BLaER1 (cell line): ENCODE data around the gene HLA-DMA.

ENCODE experiments used
- H3K27ac ChIP-seq: shearing (Covaris generic); formaldehyde crosslinking; 2 replicates; pipeline ENCODE4 v1.8.1; 2022
- H3K27me3 ChIP-seq: shearing (Covaris generic); formaldehyde crosslinking; 2 replicates; pipeline ENCODE4 v1.8.1; 2022
- H3K36me3 ChIP-seq: shearing (Covaris generic); formaldehyde crosslinking; 2 replicates; pipeline ENCODE4 v1.8.1; 2022
- H3K4me1 ChIP-seq: shearing (Covaris generic); formaldehyde crosslinking; 2 replicates; pipeline ENCODE4 v1.8.1; 2022
- H3K4me2 ChIP-seq: shearing (Covaris generic); formaldehyde crosslinking; 2 replicates; pipeline ENCODE4 v1.8.1; 2022
- H3K4me3 ChIP-seq: shearing (Covaris generic); formaldehyde crosslinking; 2 replicates; pipeline ENCODE4 v1.8.1; 2022
- H3K9ac ChIP-seq: shearing (Covaris generic); formaldehyde crosslinking; 2 replicates; pipeline ENCODE4 v1.8.1; 2022
- H3K9me3 ChIP-seq: shearing (Covaris generic); formaldehyde crosslinking; 2 replicates; pipeline ENCODE4 v1.8.1; 2022
- H4K20me1 ChIP-seq: shearing (Covaris generic); formaldehyde crosslinking; 2 replicates; pipeline ENCODE4 v1.8.1; 2022
- Cebpa-rat ChIP-seq: shearing (Covaris generic); IDR thresholded peaks from 2 replicates; pipeline ENCODE4 v1.8.1; 2022

The HLA-DMA gene

GRCh38 chr6:32956176-32956575 is 3.3 kb upstream of the HLA-DMA start:
- no peaks in the 10 kb centered on the region for H3K9me3 ChIP-seq
- H3K4me3 ChIP-seq, result no peak overlapping the region
- no peak for TF ChIP-seq Cebpa-rat
- no peaks in the 10 kb centered on the region for H4K20me1 ChIP-seq
- H3K36me3 ChIP-seq, result no peaks in the 10 kb centered on the region
- H3K4me2 ChIP-seq, result peak overlapping the region; percentile 49
- H3K27me3 ChIP-seq, result no peaks in the 10 kb centered on the region
- H3K9ac ChIP-seq, result no peak overlapping the region
- H3K27ac ChIP-seq, result no peak overlapping the region
- H3K4me1 ChIP-seq, result peaks cover 49% of the 10 kb centered on the region

- H3K27me3 ChIP-seq, result no peaks in the 10 kb centered on the region
- H3K9ac ChIP-seq, result no peak overlapping the region
- peaks cover 5% of the 10 kb centered on the region for H3K36me3 ChIP-seq
- peak overlapping the region; percentile 49 for H3K4me2 ChIP-seq
- peaks cover 4% of the 10 kb centered on the region; the same call in 1 of the 2 replicates for H4K20me1 ChIP-seq
- no peaks in the 10 kb centered on the region for H3K9me3 ChIP-seq
- no peak overlapping the region for H3K27ac ChIP-seq
- no peak overlapping the region for H3K4me3 ChIP-seq
- TF ChIP-seq Cebpa-rat, result no peak
- peaks cover 58% of the 10 kb centered on the region for H3K4me1 ChIP-seq
Observed at GRCh38 chr6:32954986-32955802, 2.3 kb upstream of the HLA-DMA start.

GRCh38 chr6:32954267-32954666 is 1.4 kb upstream of the HLA-DMA start:
- no peak overlapping the region for H3K9ac ChIP-seq
- H3K9me3 ChIP-seq, result no peaks in the 10 kb centered on the region
- peaks cover 68% of the 10 kb centered on the region for H3K4me1 ChIP-seq
- H4K20me1 ChIP-seq, result peaks cover 13% of the 10 kb centered on the region; the same call in 1 of the 2 replicates
- no peak overlapping the region for H3K4me3 ChIP-seq
- TF ChIP-seq Cebpa-rat, result no peak
- H3K27me3 ChIP-seq, result no peaks in the 10 kb centered on the region
- H3K4me2 ChIP-seq, result peak overlapping the region; percentile 11; the same call in 1 of the 2 replicates
- peaks cover 15% of the 10 kb centered on the region for H3K36me3 ChIP-seq
- H3K27ac ChIP-seq, result no peak overlapping the region

- Histone ChIP-seq H3K27ac (peak overlapping the region; percentile 86), H3K4me3 (no peak overlapping the region), H3K9ac (no peak overlapping the region), H3K36me3 (peaks cover 20% of the 10 kb centered on the region), H3K4me1 (peaks cover 73% of the 10 kb centered on the region), H3K9me3 (no peaks in the 10 kb centered on the region), H3K27me3 (no peaks in the 10 kb centered on the region), H3K4me2 (peak overlapping the region; percentile 88), H4K20me1 (peaks cover 18% of the 10 kb centered on the region; the same call in 1 of the 2 replicates)
- no peak for TF ChIP-seq Cebpa-rat
Observed at GRCh38 chr6:32953775-32954174, 878 bp upstream of the HLA-DMA start.

- no peak overlapping the region for H3K4me3 ChIP-seq
Observed at GRCh38 chr6:32950449-32950848, 2.4 kb downstream of the HLA-DMA start.

GRCh38 chr6:32950010-32950409 is 2.9 kb downstream of the HLA-DMA start:
- peaks cover 23% of the 10 kb centered on the region; the same call in 1 of the 2 replicates for H4K20me1 ChIP-seq
- H3K4me3 ChIP-seq, result no peak overlapping the region
- no peak overlapping the region for H3K9ac ChIP-seq
- no peaks in the 10 kb centered on the region for H3K27me3 ChIP-seq
- no peaks in the 10 kb centered on the region for H3K9me3 ChIP-seq
- peak overlapping the region; percentile 15; the same call in 1 of the 2 replicates for H3K27ac ChIP-seq
- peaks cover 81% of the 10 kb centered on the region for H3K4me1 ChIP-seq
- H3K36me3 ChIP-seq, result peaks cover 30% of the 10 kb centered on the region
- H3K4me2 ChIP-seq, result peak overlapping the region; percentile 88
- TF ChIP-seq Cebpa-rat, result no peak

More at GRCh38 chr6:32950449-32950848, 2.4 kb downstream of the HLA-DMA start:
- peak overlapping the region; percentile 47; the same call in 1 of the 2 replicates for H3K27ac ChIP-seq
- H3K4me2 ChIP-seq, result peak overlapping the region; percentile 88
- H3K27me3 ChIP-seq, result no peaks in the 10 kb centered on the region
- H3K4me1 ChIP-seq, result peaks cover 81% of the 10 kb centered on the region
- peaks cover 23% of the 10 kb centered on the region; the same call in 1 of the 2 replicates for H4K20me1 ChIP-seq
- no peak overlapping the region for H3K9ac ChIP-seq
- no peak for TF ChIP-seq Cebpa-rat
- H3K36me3 ChIP-seq, result peaks cover 30% of the 10 kb centered on the region
- no peaks in the 10 kb centered on the region for H3K9me3 ChIP-seq

GRCh38 chr6:32949113-32949512 is 3.8 kb downstream of the HLA-DMA start:
- no peaks in the 10 kb centered on the region for H3K9me3 ChIP-seq
- peaks cover 79% of the 10 kb centered on the region for H3K4me1 ChIP-seq
- peaks cover 30% of the 10 kb centered on the region for H3K36me3 ChIP-seq
- no peaks in the 10 kb centered on the region for H3K27me3 ChIP-seq
- no peak overlapping the region for H3K4me3 ChIP-seq
- H4K20me1 ChIP-seq, result peaks cover 23% of the 10 kb centered on the region; the same call in 1 of the 2 replicates
- no peak overlapping the region for H3K27ac ChIP-seq
- peak overlapping the region; percentile 88; the same call in 1 of the 2 replicates for H3K4me2 ChIP-seq
- H3K9ac ChIP-seq, result no peak overlapping the region
- TF ChIP-seq Cebpa-rat, result no peak

GRCh38 chr6:32947552-32948465 is 5.1 kb downstream of the HLA-DMA start:
- Histone ChIP-seq H3K4me2 (0 out of 2 replicates have a peak overlapping the region, but pooled peaks have one; percentile 0), H3K4me1 (peaks cover 82% of the 10 kb centered on the region)

GRCh38 chr6:32946893-32947292 is 6.0 kb downstream of the HLA-DMA start:
- Histone ChIP-seq H3K4me1 (peaks cover 85% of the 10 kb centered on the region), H3K9me3 (no peaks in the 10 kb centered on the region), H3K36me3 (peaks cover 30% of the 10 kb centered on the region), H3K9ac (no peak overlapping the region), H4K20me1 (peaks cover 23% of the 10 kb centered on the region; the same call in 1 of the 2 replicates), H3K27me3 (no peaks in the 10 kb centered on the region), H3K27ac (no peak overlapping the region), H3K4me2 (no peak overlapping the region), H3K4me3 (no peak overlapping the region)
- no peak for TF ChIP-seq Cebpa-rat

More at GRCh38 chr6:32947552-32948465, 5.1 kb downstream of the HLA-DMA start:
- H3K9me3 ChIP-seq, result no peaks in the 10 kb centered on the region
- no peaks in the 10 kb centered on the region for H3K27me3 ChIP-seq
- no peak for TF ChIP-seq Cebpa-rat
- peaks cover 23% of the 10 kb centered on the region; the same call in 1 of the 2 replicates for H4K20me1 ChIP-seq
- no peak overlapping the region for H3K27ac ChIP-seq
- H3K4me3 ChIP-seq, result no peak overlapping the region
- H3K9ac ChIP-seq, result no peak overlapping the region
- peaks cover 30% of the 10 kb centered on the region for H3K36me3 ChIP-seq
